ENCODE measurements around the gene KRTAP3-2.
"Not testable (repeated sequence)": the region's sequence is repeated elsewhere in the genome, so short reads cannot be mapped to it uniquely, and the experiment has no call there.

Gene KRTAP3-2

DNA sequence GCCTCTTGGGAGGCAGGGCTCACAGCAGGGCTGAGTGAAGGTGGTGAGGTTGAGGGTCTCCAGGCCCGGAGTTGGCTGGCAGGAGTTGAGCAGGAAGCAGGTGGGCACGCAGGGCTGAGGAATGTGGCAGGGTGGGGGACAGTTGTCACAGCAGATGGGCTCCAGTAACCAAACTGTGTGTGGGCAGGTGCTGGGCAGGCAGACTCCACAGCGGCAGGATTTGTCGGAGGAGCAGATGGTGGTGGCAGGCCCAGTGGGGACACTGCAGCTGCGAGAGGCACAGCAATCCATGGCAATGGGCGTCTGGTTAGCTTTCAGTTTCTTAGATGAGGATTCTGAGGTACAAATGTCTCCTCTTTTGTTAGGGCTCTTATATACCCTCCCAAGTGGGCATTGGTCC, at the start of gene KRTAP3-2:
TSS of gene KRTAP3-2 (minus strand) at position 344 of the 400 bp plus-strand sequence. CDS start at position 291, 53 bp downstream.
- H3K4me3 ChIP-seq (ENCODE audit: low read length); DNase-seq (ENCODE audit: low read depth): not testable (repeated sequence)

- no peak for TF ChIP-seq CTCF (IDR thresholded peaks at IDR 0.05; ENCODE audit: insufficient read depth, low read depth, low read length, missing control alignments)
- peak; percentile 36 for DNase-seq (ENCODE audit: low read depth)
- no peak overlapping the region for H3K4me3 ChIP-seq (ENCODE audit: low read length)
These were observed 49.4 kb upstream of the KRTAP3-2 start for GRCh38 chr17:41049110-41049509.

- H3K4me3 ChIP-seq (ENCODE audit: low read length) = no peak overlapping the region
- peak; percentile 53 for DNase-seq (ENCODE audit: low read depth)
- TF ChIP-seq CTCF (IDR thresholded peaks at IDR 0.05; ENCODE audit: insufficient read depth, low read depth, low read length, missing control alignments) = no peak
These were observed 48.7 kb upstream of the KRTAP3-2 start for GRCh38 chr17:41048441-41048840.

DNA sequence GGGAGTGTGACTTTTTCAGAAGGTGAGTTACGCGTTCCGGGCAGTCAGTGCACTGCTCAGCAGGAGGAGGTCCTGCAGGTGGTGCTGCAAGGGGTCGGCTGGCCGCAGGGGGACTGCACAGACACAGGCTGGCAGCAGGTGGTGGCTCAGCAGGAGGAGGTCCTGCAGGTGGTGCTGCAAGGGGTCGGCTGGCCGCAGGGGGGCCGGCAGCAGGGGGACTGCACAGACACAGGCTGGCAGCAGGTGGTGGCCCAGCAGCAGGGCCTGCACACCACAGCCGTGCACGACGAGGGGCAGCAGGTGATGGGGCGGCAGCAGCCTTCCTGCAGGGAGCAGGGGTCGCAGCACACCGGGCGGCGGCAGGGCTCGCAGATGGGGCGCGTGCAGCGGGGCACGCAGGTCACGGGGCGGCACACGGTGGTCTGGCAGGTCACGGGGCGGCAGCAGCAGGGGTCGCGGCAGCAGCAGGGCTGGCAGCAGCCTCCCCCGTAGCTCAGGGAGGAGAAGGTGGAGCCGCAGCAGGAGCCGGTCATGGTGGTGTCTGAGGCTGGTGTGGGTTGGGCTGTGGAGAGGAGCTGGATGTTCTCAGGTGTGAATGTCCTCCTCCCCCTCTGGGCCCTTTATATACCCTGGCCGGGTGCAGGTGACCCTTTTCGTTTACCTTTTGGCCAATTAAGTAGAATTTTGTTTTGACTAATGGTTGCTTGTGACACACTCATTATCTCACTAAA, 47.2 kb upstream of the KRTAP3-2 start, which contains the start of gene KRTAP2-1:
TSS of gene KRTAP2-1 (minus strand) at position 582 of the 731 bp plus-strand sequence. CDS start at position 533, 49 bp downstream.
- DNase-seq (ENCODE audit: low read depth); H3K4me3 ChIP-seq (ENCODE audit: low read length): not testable (repeated sequence)

DNA sequence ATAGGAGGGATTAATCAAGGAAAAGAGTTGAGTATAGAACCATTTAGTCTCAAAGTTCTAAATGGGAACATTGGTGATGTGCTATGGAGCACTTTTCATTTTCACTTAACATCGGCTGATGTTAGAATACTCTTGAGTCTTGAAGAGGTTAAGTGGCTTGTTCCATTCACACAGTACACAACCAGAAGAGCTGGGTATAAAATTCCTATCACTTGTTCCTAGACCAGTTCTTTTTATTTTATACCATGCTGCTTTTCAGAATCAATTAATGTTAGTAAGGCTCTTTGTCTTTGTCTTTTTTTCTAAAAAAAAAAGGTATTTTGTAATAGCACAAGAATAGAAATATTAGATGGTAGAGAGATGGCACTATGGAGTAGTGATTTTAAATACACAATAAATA, 43.2 kb upstream of the KRTAP3-2 start:
- TF ChIP-seq CTCF (IDR thresholded peaks at IDR 0.05; ENCODE audit: insufficient read depth, low read depth, low read length, missing control alignments) = no peak
- DNase-seq (ENCODE audit: low read depth) = no peak
- no peak overlapping the region for H3K4me3 ChIP-seq (ENCODE audit: low read length)

DNA sequence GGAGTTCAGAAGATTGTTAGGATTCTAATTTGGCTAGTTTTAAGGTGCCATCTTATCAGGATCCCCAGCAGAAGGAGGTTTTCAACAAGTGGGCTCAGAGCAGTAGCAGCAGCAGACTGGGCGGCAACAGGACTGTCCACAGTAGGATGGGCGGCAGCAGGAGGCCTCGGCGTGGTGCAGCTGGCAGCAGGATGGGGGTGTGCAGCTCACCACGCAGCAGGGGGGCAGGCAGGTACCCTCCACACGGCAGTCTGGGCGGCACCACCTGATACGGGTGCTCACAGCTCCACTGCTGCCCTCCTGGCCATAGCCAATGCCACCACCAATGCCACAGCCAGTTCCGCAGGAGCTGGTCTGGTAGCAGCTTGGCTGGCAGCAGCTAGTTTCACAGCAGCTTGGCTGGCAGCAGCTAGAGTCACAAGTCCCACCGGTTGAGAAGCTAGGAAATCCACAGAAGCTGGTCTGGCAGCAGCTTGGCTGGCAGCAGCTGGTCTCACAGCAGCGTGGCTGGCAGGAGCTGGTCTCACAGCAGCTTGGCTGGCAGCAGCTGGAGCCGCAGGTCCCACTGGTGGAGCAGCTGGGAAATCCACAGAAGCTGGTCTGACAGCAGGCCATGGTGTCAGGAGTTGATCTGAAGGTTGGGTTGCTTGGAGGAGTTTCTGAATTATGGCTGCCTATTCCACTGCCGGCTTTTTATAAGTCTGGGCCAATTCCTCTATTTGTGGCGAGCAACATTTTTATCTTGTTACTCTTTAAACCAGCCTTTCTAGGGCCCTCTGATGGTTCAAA, 41.3 kb upstream of the KRTAP3-2 start, which contains the start of gene KRTAP1-1:
TSS of gene KRTAP1-1 (minus strand) at position 668 of the 789 bp plus-strand sequence. CDS start at position 615, 53 bp downstream.
- H3K4me3 ChIP-seq (ENCODE audit: low read length); DNase-seq (ENCODE audit: low read depth): not testable (repeated sequence)

- TF ChIP-seq CTCF (IDR thresholded peaks at IDR 0.05; ENCODE audit: insufficient read depth, low read depth, low read length, missing control alignments) = no peak
- no peak for DNase-seq (ENCODE audit: low read depth)
These were observed 38.2 kb upstream of the KRTAP3-2 start for GRCh38 chr17:41037853-41038350.

DNA sequence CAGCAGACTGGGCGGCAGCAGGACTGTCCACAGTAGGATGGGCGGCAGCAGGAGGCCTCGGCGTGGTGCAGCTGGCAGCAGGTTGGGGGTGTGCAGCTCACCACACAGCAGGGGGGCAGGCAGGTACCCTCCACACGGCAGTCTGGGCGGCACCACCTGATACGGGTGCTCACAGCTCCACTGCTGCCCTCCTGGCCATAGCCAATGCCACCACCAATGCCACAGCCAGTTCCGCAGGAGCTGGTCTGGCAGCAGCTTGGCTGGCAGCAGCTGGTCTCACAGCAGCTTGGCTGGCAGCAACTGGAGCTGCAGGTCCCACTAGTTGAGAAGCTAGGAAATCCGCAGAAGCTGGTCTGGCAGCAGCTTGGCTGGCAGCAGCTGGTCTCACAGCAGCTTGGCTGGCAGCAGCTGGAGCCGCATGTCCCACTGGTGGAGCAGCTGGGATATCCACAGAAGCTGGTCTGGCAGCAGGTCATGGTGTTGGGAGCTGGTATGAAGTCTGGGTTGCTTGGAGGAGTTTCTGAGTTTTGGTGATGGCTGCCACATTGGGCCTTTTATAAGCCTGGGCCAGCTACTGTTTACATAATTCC, 34.7 kb upstream of the KRTAP3-2 start, which contains the start of gene KRTAP1-3:
TSS of gene KRTAP1-3 (minus strand) at position 529 of the 590 bp plus-strand sequence. CDS start at position 476, 53 bp downstream.
- DNase-seq (ENCODE audit: low read depth); H3K4me3 ChIP-seq (ENCODE audit: low read length): not testable (repeated sequence)

More at GRCh38 chr17:41037853-41038350, 38.2 kb upstream of the KRTAP3-2 start:
- no peak overlapping the region for H3K4me3 ChIP-seq (ENCODE audit: low read length)
